ENCODE results near the gene MOCS1. TPM values are rescaled to one million over a fixed set of nuclear protein-coding genes. Genes with fewer than 3 reads are reported as not detected.

Gene MOCS1
- total RNA-seq, 1 donor from 2014 or later, result 0.31 TPM

- peaks cover 3% of the 10 kb centered on the region for H3K27me3 Mint-ChIP-seq (ENCODE audit: insufficient read depth)
- no peaks in the 10 kb centered on the region for H3K36me3 Mint-ChIP-seq (ENCODE audit: low read depth)
- H3K4me1 Mint-ChIP-seq (ENCODE audit: low read depth), result no peaks in the 10 kb centered on the region
- intact Hi-C loops (cut with micrococcal nuclease), result no loop called here
- no peak overlapping the region for H3K4me3 Mint-ChIP-seq
- H3K9me3 Mint-ChIP-seq, result no peaks in the 10 kb centered on the region
- DNase-seq (ENCODE audit: low spot score), result peak; percentile 19
- H3K27ac Mint-ChIP-seq, result no peak overlapping the region
Observed at GRCh38 chr6:39865011-39865888, 69.0 kb downstream of the MOCS1 start.

GRCh38 chr6:39861663-39862062 is 72.6 kb downstream of the MOCS1 start:
- no peak for DNase-seq (ENCODE audit: low spot score)
- H3K4me3 Mint-ChIP-seq, result no peak overlapping the region
- intact Hi-C loops (cut with micrococcal nuclease), result no loop called here
- no peaks in the 10 kb centered on the region for H3K4me1 Mint-ChIP-seq (ENCODE audit: low read depth)
- no peaks in the 10 kb centered on the region for H3K36me3 Mint-ChIP-seq (ENCODE audit: low read depth)
- H3K27me3 Mint-ChIP-seq (ENCODE audit: insufficient read depth), result peaks cover 6% of the 10 kb centered on the region
- no peak overlapping the region for H3K27ac Mint-ChIP-seq
- no peaks in the 10 kb centered on the region for H3K9me3 Mint-ChIP-seq

DNA sequence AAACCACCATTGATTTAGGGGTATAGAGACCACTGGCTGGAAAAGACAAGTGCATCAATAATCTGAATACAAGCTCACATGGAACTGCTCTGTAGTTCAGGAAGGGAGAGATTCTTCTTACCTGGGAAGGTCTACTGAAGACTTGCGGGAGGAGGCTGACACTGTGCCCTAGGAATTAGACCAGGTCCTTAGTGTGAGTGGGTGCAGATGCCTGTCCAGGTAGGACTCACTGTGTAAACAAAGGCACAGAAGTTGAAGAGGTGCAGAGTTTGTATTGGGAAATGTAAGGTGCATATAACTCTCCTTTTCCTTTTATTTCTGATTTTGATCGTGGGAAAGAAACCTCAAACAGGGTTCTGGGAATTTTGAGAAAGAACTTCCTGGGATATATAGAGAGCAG is 75.2 kb downstream of the MOCS1 start:
- H3K27me3 Mint-ChIP-seq (ENCODE audit: insufficient read depth), result peaks cover 10% of the 10 kb centered on the region
- H3K4me1 Mint-ChIP-seq (ENCODE audit: low read depth), result no peaks in the 10 kb centered on the region
- intact Hi-C loops (cut with micrococcal nuclease), result no loop called here
- no peak overlapping the region for H3K27ac Mint-ChIP-seq
- no peaks in the 10 kb centered on the region for H3K36me3 Mint-ChIP-seq (ENCODE audit: low read depth)
- no peak overlapping the region for H3K4me3 Mint-ChIP-seq
- no peaks in the 10 kb centered on the region for H3K9me3 Mint-ChIP-seq
- no peak for DNase-seq (ENCODE audit: low spot score)

DNA sequence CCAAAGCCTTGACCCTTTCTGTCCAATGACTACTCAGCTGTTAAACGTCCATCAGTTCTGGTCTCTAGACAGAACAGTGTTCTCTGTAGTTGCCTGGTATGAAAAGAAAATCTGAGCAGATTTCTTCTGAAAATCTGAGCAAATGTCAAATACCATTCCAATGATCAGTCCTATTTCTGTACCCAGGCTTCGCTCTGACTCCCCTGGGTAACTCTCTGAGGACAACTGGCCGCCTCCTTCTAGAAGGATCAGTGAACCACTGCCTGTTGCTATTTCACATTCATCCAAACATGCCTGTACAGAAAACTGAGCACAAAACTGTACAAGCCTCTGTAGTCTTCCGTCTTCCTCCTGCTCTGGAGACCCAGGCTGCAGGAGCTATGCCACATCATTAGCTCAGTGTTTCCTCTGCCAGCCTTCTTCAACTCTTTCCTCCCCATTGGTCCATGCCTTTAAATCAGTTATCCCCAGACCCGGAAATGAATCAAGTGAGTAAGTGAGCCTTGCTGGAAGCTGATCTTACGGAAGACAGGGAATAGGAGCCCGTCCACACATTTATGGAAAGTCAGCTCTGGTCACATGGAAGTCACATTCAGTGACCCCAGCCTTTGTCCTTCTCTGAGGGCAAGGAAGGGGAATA is 78.8 kb downstream of the MOCS1 start:
- Mint-ChIP-seq H3K27ac (no peak overlapping the region), H3K4me3 (no peak overlapping the region), H3K9me3 (no peaks in the 10 kb centered on the region), H3K36me3 (ENCODE audit: low read depth) (no peaks in the 10 kb centered on the region), H3K27me3 (ENCODE audit: insufficient read depth) (peaks cover 6% of the 10 kb centered on the region), H3K4me1 (ENCODE audit: low read depth) (no peaks in the 10 kb centered on the region)
- no peak for DNase-seq (ENCODE audit: low spot score)
- intact Hi-C loops (cut with micrococcal nuclease), result no loop called here

Other genes with a start within 250 kb of the MOCS1 start
- 0.08 and 0.15 TPM in 2 replicates for gene KIF6, start 209.1 kb downstream of the MOCS1 start, total RNA-seq
- gene DAAM2, start 142.1 kb downstream of the MOCS1 start, total RNA-seq, result not detected in 2 replicates

Measured in activated T-helper 1 cell treated with anti-CD3 and anti-CD28 coated beads, Interleukin-12 subunit alpha, Interleukin-12 subunit beta, Interleukin-2, Interleukin-4 antibody, amounts not matched to agents 30 ng/mL and 10 ng/mL and 1 ng/mL, durations not matched to agents 14 hours and 24 hours and 36 hours (primary cell).